22Rv1 (cell line): Measurements from ENCODE around the gene PRKCE.
"Not testable (repeated sequence)": the region's sequence is repeated elsewhere in the genome, so short reads cannot be mapped to it uniquely, and the experiment has no call there.

Experiments
- H3K27ac ChIP-seq: fragments of 450-650 bp; 2 replicates; pipeline ENCODE4 v1.5.1; 2017
- CTCF ChIP-seq: fragments of 450-650 bp; IDR thresholded peaks from 2 replicates; pipeline ENCODE4 v1.5.1; 2017; ENCODE audit warnings: mild to moderate bottlenecking
- ZFX ChIP-seq: fragments of 450-650 bp; IDR thresholded peaks from 2 replicates; pipeline ENCODE4 v1.6.1; 2017; ENCODE audit warnings: antibody characterized with exemption, borderline replicate concordance

The PRKCE gene

DNA sequence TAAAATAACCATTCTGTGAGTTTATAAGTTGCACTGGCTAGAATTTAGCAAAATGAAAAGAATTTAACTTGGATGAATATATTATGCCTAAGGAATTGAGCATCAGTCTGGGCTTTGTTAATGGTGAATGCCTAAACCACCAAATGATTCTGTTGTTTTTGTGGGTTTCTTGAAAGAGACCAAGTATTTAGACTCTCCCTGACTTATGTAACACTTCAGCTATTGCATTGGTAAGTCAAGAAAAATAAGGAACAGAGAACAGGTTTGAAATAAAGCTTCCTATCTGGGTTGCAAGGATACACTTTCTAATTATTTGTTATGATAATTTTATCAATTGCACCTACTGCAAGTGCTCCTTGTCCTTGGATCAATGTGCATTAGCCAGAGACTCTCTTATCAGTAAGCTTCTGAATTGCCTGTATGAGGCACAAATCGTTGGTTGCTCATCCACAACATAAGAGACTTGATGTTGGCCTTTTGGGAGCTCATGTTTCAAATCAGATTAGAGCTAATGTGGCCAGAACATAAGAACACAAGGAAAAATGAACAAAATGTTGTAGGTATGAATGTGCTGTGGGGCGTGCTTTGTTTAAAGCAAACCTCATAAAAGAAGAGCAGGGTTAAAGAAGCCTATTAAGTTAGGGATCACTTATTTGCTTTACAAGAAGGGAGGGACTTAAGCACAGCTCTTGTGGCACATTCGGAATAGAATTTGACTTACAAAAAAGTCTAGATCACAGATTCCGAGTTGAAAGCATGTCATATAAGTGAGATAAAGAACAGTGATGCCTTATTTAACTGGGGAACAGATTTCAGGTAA lies 37.2 kb downstream of the PRKCE start:
- TF ChIP-seq ZFX, result no peak
- TF ChIP-seq CTCF, result no peak
- no peak overlapping the region for H3K27ac ChIP-seq

GRCh38 chr2:45690231-45690630 lies 38.8 kb downstream of the PRKCE start:
- TF ChIP-seq CTCF (no peak), ZFX (no peak)
- H3K27ac ChIP-seq, result no peak overlapping the region

GRCh38 chr2:45691171-45691999 lies 39.9 kb downstream of the PRKCE start:
- no peak overlapping the region for H3K27ac ChIP-seq
- TF ChIP-seq CTCF, result no peak
- TF ChIP-seq ZFX, result no peak

GRCh38 chr2:45692566-45692965 lies 41.1 kb downstream of the PRKCE start:
- H3K27ac ChIP-seq, result no peak overlapping the region
- TF ChIP-seq ZFX (no peak), CTCF (no peak)

- not testable (repeated sequence) for H3K27ac ChIP-seq
Measured at GRCh38 chr2:45695480-45696007, 44.1 kb downstream of the PRKCE start.

DNA sequence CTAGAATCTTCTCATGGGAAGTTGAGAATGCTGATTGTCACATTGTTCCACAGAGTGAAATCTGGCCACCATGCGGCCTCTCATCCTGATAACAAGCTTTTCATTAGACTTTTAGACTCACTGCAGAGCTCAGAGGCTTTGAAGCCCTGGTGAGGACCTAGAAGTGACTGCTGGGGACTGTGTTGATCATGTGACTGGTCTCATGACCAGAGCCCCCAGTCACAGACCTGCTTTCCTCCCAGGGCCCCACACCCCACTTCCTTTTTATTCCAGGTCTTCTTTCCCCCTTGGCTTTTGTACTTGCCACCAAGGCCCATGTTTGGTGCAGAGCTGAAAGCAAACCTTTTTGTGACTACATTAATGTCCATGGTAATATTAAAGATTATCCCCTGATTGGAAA lies 45.2 kb downstream of the PRKCE start:
- no peak for TF ChIP-seq ZFX
- no peak for TF ChIP-seq CTCF
- no peak overlapping the region for H3K27ac ChIP-seq

- no peak overlapping the region for H3K27ac ChIP-seq
- TF ChIP-seq CTCF (no peak), ZFX (no peak)
Measured at GRCh38 chr2:45697190-45697589, 45.7 kb downstream of the PRKCE start.
